Measurements from ENCODE around the gene CD14. TPM values are rescaled to one million over a fixed set of nuclear protein-coding genes. Genes with fewer than 3 reads are reported as not detected.

Gene CD14
- total RNA-seq, 1 experiment from 2014 or later: 0.42 TPM

GRCh38 chr5:140608722-140609121 lies 24.3 kb downstream of the CD14 start (continued):
- TF ChIP-seq EZH2phosphoT487 (IDR thresholded peaks at IDR 0.05; ENCODE audit: borderline replicate concordance): no peak
- TF ChIP-seq, protein P1, sequence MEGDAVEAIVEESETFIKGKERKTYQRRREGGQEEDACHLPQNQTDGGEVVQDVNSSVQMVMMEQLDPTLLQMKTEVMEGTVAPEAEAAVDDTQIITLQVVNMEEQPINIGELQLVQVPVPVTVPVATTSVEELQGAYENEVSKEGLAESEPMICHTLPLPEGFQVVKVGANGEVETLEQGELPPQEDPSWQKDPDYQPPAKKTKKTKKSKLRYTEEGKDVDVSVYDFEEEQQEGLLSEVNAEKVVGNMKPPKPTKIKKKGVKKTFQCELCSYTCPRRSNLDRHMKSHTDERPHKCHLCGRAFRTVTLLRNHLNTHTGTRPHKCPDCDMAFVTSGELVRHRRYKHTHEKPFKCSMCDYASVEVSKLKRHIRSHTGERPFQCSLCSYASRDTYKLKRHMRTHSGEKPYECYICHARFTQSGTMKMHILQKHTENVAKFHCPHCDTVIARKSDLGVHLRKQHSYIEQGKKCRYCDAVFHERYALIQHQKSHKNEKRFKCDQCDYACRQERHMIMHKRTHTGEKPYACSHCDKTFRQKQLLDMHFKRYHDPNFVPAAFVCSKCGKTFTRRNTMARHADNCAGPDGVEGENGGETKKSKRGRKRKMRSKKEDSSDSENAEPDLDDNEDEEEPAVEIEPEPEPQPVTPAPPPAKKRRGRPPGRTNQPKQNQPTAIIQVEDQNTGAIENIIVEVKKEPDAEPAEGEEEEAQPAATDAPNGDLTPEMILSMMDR (IDR thresholded peaks at IDR 0.05 in 2 of 3, conservative IDR thresholded peaks at IDR 0.05 in 1 of 3; ENCODE audit: borderline replicate concordance in 1 of 3, insufficient read depth in 1 of 3, low read depth in 2 of 3, low read length in 2 of 3): no peak
- TF ChIP-seq ELF1 (IDR thresholded peaks at IDR 0.05; ENCODE audit: borderline replicate concordance, low read depth): no peak
- no peak for TF ChIP-seq REST (IDR thresholded peaks at IDR 0.05; ENCODE audit: low read depth)
- no peak for TF ChIP-seq SIN3A (IDR thresholded peaks at IDR 0.05; ENCODE audit: low read depth)
- TF ChIP-seq ZFX (IDR thresholded peaks at IDR 0.05): no peak
- no peak for TF ChIP-seq POLR2A (IDR thresholded peaks at IDR 0.05; ENCODE audit: borderline replicate concordance, extremely low read depth, insufficient read depth, insufficient read length)
- TF ChIP-seq CBX3 (IDR thresholded peaks at IDR 0.05; ENCODE audit: low read depth): no peak

- Histone ChIP-seq H2AFZ (ENCODE audit: low read depth, low read length, poor library complexity, severe bottlenecking) (no peak overlapping the region), H3K4me2 (ENCODE audit: low read length) (no peak overlapping the region), H3K9ac (ENCODE audit: low read length) (no peak overlapping the region), H3K9me2 (ENCODE audit: insufficient read depth) (no peaks in the 10 kb centered on the region), H3K4me3 (replicated peaks in 1 of 2; ENCODE audit: low read depth in 1 of 2, low read length in 2 of 2) (no peak overlapping the region), H4K20me1 (ENCODE audit: insufficient read depth) (no peaks in the 10 kb centered on the region), H3K36me3 (ENCODE audit: control insufficient read depth in 1 of 2, insufficient read depth in 2 of 2, low read length in 2 of 2) (no peaks in the 10 kb centered on the region), H3K27ac (ENCODE audit: low read depth, low read length) (no peak overlapping the region), H3K27me3 (ENCODE audit: insufficient read depth, low read length) (no peaks in the 10 kb centered on the region), H3K9me3 (ENCODE audit: control insufficient read depth in 1 of 2, insufficient read depth in 1 of 2, low read depth in 1 of 2, low read length in 2 of 2) (no peaks in the 10 kb centered on the region), H3K79me2 (ENCODE audit: insufficient read depth, low read length) (no peaks in the 10 kb centered on the region), H3K4me1 (ENCODE audit: control insufficient read depth in 1 of 2, insufficient read depth in 2 of 2, low read length in 2 of 2) (no peaks in the 10 kb centered on the region)
- TF ChIP-seq ZFX (IDR thresholded peaks at IDR 0.05) (no peak), YY1 (IDR thresholded peaks at IDR 0.05; ENCODE audit: extremely low read depth, insufficient replicate concordance, low read depth, low read length) (no peak), ELF1 (IDR thresholded peaks at IDR 0.05; ENCODE audit: borderline replicate concordance, low read depth) (no peak), ZNF274 (IDR thresholded peaks at IDR 0.05; ENCODE audit: low read depth, low read length) (no peak), CEBPB (IDR thresholded peaks at IDR 0.05; ENCODE audit: low read depth) (peak; percentile 41; the same call in 1 of the 2 replicates), POLR2A (IDR thresholded peaks at IDR 0.05; ENCODE audit: borderline replicate concordance, extremely low read depth, insufficient read depth, insufficient read length) (no peak), ATF3 (IDR thresholded peaks at IDR 0.05) (no peak), MAX (IDR thresholded peaks at IDR 0.05) (no peak)
- intact Hi-C loops (cut with micrococcal nuclease): no loop called here
- CTCF ChIA-PET: no interaction called here
- ATAC-seq (no peak), DNase-seq (ENCODE audit: low read depth, low spot score) (no peak)
- no TSS peak for BruUV-seq (replicated peaks)
- POLR2A ChIA-PET: interaction anchor here (0.6 kb wide), 1 partner anchor 40 kb away, joined by 3 read pairs; the partner anchor contains the start of genes IK and NDUFA2
- RAD21 ChIA-PET (ENCODE audit: low non-redundant PET in 1 of 2, low total read pairs in 2 of 2, uncharacterized antibody in 2 of 2, unreplicated experiment in 2 of 2): no interaction called here
These were observed 25.9 kb downstream of the CD14 start for GRCh38 chr5:140607031-140607430.
